ENCODE data around the gene REM2. TPM values are rescaled to one million over a fixed set of nuclear protein-coding genes. Genes with fewer than 3 reads are reported as not detected.

REM2 gene
- total and polyA plus RNA-seq, 2 of the 4 experiments (the other 2 are of a cell fraction): under 0.01 to 0.07 TPM

- no peak overlapping the region for H2BK20ac ChIP-seq (ENCODE audit: low read depth, low read length)
- no peak overlapping the region for H3K56ac ChIP-seq (ENCODE audit: extremely low read depth, insufficient read depth, low read length)
- DNase-seq (no peak), ATAC-seq (ENCODE audit: low read depth) (no peak)
- peaks cover 20 to 32% of the 10 kb centered on the region in 2 experiments; a peak in 3 of 4 replicates for H3K79me1 ChIP-seq (ENCODE audit: low read depth in 1 of 2, low read length in 2 of 2)
- CTCF ChIA-PET: no interaction called here
- H3K9me3 ChIP-seq (ENCODE audit: control insufficient read depth, insufficient read depth, low read length): no peaks in the 10 kb centered on the region
- H2AK9ac ChIP-seq (replicated peaks; ENCODE audit: low read depth, low read length, poor library complexity): no peak overlapping the region
- H3K27me3 ChIP-seq (ENCODE audit: control insufficient read depth, insufficient read depth, low read length): no peaks in the 10 kb centered on the region
- no peak overlapping the region for H3K27ac ChIP-seq (ENCODE audit: insufficient read depth, low read length)
- dilution Hi-C loops (cut with HindIII; ENCODE audit: low sequenced_read_pairs, unreplicated experiment): no loop called here
- no peak overlapping the region for H4K91ac ChIP-seq (ENCODE audit: insufficient read depth, low read depth, low read length)
- H3K23ac ChIP-seq (ENCODE audit: low read depth, low read length): no peak overlapping the region
- 95% methylated on average over 11 of the region's 22 CpGs; no CpG with 5 or more reads in 1 of the 2 experiments for WGBS, 2 experiments (ENCODE audit: extremely low coverage in 2 of 2, insufficient read length in 1 of 2)
- no peak overlapping the region for H2BK15ac ChIP-seq (ENCODE audit: low read depth, low read length)
- H3K4ac ChIP-seq (ENCODE audit: low read depth, low read length): no peak overlapping the region
- POLR2A ChIA-PET (ENCODE audit: unreplicated experiment): no interaction called here
- H3K9ac ChIP-seq (ENCODE audit: low read depth, low read length): no peak overlapping the region
- no peak for TF ChIP-seq BHLHE40 (IDR thresholded peaks at IDR 0.05; ENCODE audit: low read depth, low read length)
- no peak for TF ChIP-seq CHD1 (IDR thresholded peaks at IDR 0.05; ENCODE audit: low read depth, low read length)
- TF ChIP-seq SMC3 (IDR thresholded peaks at IDR 0.05; ENCODE audit: low read depth, low read length): no peak
- TF ChIP-seq RFX5 (IDR thresholded peaks at IDR 0.05; ENCODE audit: low read depth, low read length): no peak
- no peak for TF ChIP-seq USF2 (IDR thresholded peaks at IDR 0.05; ENCODE audit: low read depth, low read length)
- no peak for TF ChIP-seq MAFK (IDR thresholded peaks at IDR 0.05; ENCODE audit: low read depth, low read length)
- no peak for TF ChIP-seq CTCF (conservative IDR thresholded peaks at IDR 0.05; ENCODE audit: low read depth, low read length)
- TF ChIP-seq ELK1 (IDR thresholded peaks at IDR 0.05; ENCODE audit: borderline replicate concordance, low read depth, low read length): no peak
- H3K4me1 ChIP-seq (ENCODE audit: control insufficient read depth, insufficient read depth, low read length): peaks cover 3% of the 10 kb centered on the region; the same call in 1 of the 2 replicates
- no TSS peak for BruUV-seq (replicated peaks)
- H3K14ac ChIP-seq (replicated peaks; ENCODE audit: low read depth, low read length): no peak overlapping the region
- H4K5ac ChIP-seq (ENCODE audit: low read depth, low read length): no peak overlapping the region
- H2BK120ac ChIP-seq (ENCODE audit: low read depth, low read length): no peak overlapping the region
- no peak overlapping the region for H4K8ac ChIP-seq (ENCODE audit: low read depth in 2 of 2, low read length in 2 of 2)
- peaks cover 5% of the 10 kb centered on the region for H4K20me1 ChIP-seq (ENCODE audit: insufficient read depth, low read length)
- intact Hi-C loops (cut with micrococcal nuclease): no loop called here
- H2AK5ac ChIP-seq (ENCODE audit: low read depth, low read length): no peak overlapping the region
- no peak overlapping the region for H3K4me3 ChIP-seq (ENCODE audit: insufficient read depth, low read depth, low read length)
- no peak overlapping the region for H2BK5ac ChIP-seq (ENCODE audit: low read depth, low read length, poor library complexity, severe bottlenecking)
- in situ Hi-C loops (cut with MboI; ENCODE audit: low sequenced_read_pairs): no loop called here
- H3K9me1 ChIP-seq (ENCODE audit: insufficient read depth, low read length): 0 out of 2 replicates have a peak, but pooled peaks cover 3% of the 10 kb centered on the region
- peaks cover 52% of the 10 kb centered on the region for H3K36me3 ChIP-seq (ENCODE audit: control insufficient read depth, insufficient read depth, low read length)
- no peak overlapping the region for H3K18ac ChIP-seq (ENCODE audit: low read depth, low read length)
- H2AFZ ChIP-seq (replicated peaks; ENCODE audit: low read length, poor library complexity): no peak overlapping the region
- H3K4me2 ChIP-seq (ENCODE audit: low read depth, low read length): no peak overlapping the region
Measured at GRCh38 chr14:22877000-22877501, 6.0 kb upstream of the REM2 start.
